ENCODE measurements around the gene NUP43. TPM values are rescaled to one million over a fixed set of nuclear protein-coding genes. Genes with fewer than 3 reads are reported as not detected.
A peak's percentile ranks its signal among the peaks of the same experiment; 100 is the strongest.

The NUP43 gene
- total and polyA plus RNA-seq, 2 of the 13 experiments (the other 11 are each of a cell fraction or from before 2014, with no cell fraction given): 38.9 to 85.1 TPM

GRCh38 chr6:149749594-149750135 lies 3.3 kb upstream of the NUP43 start, which contains the start of gene PCMT1 (continued):
- 0 out of 2 replicates have a peak, but pooled peaks have one; percentile 81 for TF ChIP-seq SNAPC2 (CRISPR knock-in tag; IDR thresholded peaks at IDR 0.05)
- peak; percentile 66 for TF ChIP-seq KMT2B (CRISPR knock-in tag; IDR thresholded peaks at IDR 0.05)
- no peak for TF ChIP-seq LRRFIP1 (CRISPR knock-in tag; conservative IDR thresholded peaks at IDR 0.05)
- TF ChIP-seq STAT6 (CRISPR knock-in tag; IDR thresholded peaks at IDR 0.05; ENCODE audit: borderline replicate concordance): no peak
- no peak for TF ChIP-seq TBX3 (IDR thresholded peaks at IDR 0.05; ENCODE audit: borderline replicate concordance)
- no peak for TF ChIP-seq SP4 (CRISPR knock-in tag; IDR thresholded peaks at IDR 0.05)
- peak; percentile 70; the same call in 1 of the 2 replicates for TF ChIP-seq SAFB2 (CRISPR knock-in tag; IDR thresholded peaks at IDR 0.05; ENCODE audit: borderline replicate concordance, low read depth)
- peak; percentile 56; the same call in 1 of the 2 replicates for TF ChIP-seq ZNF841 (CRISPR knock-in tag; IDR thresholded peaks at IDR 0.05; ENCODE audit: borderline replicate concordance)
- TF ChIP-seq SKI (IDR thresholded peaks at IDR 0.05; ENCODE audit: partially characterized antibody): peak; percentile 50
- TF ChIP-seq SP140L (CRISPR knock-in tag; IDR thresholded peaks at IDR 0.05; ENCODE audit: borderline replicate concordance): no peak
- TF ChIP-seq ZMYM4 (CRISPR knock-in tag; IDR thresholded peaks at IDR 0.05): peak; percentile 35; the same call in 1 of the 2 replicates
- no peak for TF ChIP-seq TRIM22 (IDR thresholded peaks at IDR 0.05)
- TF ChIP-seq IRF1 (CRISPR knock-in tag; IDR thresholded peaks at IDR 0.05; ENCODE audit: low read depth): no peak
- TF ChIP-seq THYN1 (CRISPR knock-in tag; IDR thresholded peaks at IDR 0.05; ENCODE audit: borderline replicate concordance, low read depth): peak; percentile 60; the same call in 1 of the 2 replicates
- TF ChIP-seq TEAD3 (CRISPR knock-in tag; optimal IDR thresholded peaks at IDR 0.05; ENCODE audit: borderline replicate concordance): no peak
- TF ChIP-seq SALL2 (CRISPR knock-in tag; IDR thresholded peaks at IDR 0.05): peak; percentile 65; the same call in 1 of the 2 replicates
- TF ChIP-seq HNF1B (CRISPR knock-in tag; IDR thresholded peaks at IDR 0.05): peak; percentile 44; the same call in 1 of the 2 replicates
- TF ChIP-seq NCOA2 (CRISPR knock-in tag; IDR thresholded peaks at IDR 0.05): 0 out of 2 replicates have a peak, but pooled peaks have one; percentile 2

All from HepG2 (cell line).